G401 (cell line): ENCODE results near the gene POP4. TPM values are rescaled to one million over a fixed set of nuclear protein-coding genes. Genes with fewer than 3 reads are reported as not detected.

ENCODE experiments used
- DNase-seq: peaks from one replicate; pipeline ENCODE4 v3.0.0-alpha.2; 2015; ENCODE audit warnings: low spot score
- in situ Hi-C: cut with HindIII; loops from 2 replicates; pipeline ENCODE4 v1.10.0; 2016; ENCODE audit warnings: low sequenced_read_pairs, mixed read lengths
- total RNA-seq: library from RNA; depleted of rRNA; stranded (reverse); fragments of >200 nt; shearing (Covaris generic); gene quantifications from 2 replicates; pipeline ENCODE4 v1.2.3, GENCODE V29; 2014

Gene POP4
- total RNA-seq, 1 experiment from 2014 or later: 81.4 TPM

DNA sequence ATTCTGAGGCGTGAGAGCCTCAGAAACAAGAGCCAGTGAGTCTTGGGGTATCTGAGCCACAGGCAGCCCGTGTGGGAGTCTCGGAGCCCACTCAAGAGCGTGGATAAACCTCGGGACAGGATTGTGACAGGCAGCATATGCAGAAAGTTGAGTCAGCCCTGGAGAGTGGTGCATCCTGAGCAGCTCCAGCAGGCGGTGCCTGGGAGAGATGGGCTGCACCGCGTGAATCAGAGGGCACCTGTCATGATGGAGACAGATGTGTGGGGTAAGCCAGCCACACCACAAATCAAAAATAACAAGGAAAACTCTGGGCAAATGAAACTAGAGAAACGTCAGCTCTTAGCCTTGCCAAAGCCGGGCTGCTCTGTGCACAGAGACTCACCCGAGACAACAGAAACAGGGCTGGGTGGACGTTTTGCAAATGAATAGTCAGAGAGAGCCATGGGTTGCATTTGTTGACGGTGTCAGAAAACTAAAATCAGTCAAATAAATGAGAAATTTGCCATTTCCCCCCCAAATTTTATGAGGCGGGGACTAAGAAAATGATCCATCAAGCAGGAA lies 30.0 kb upstream of the POP4 start:
- no peak for DNase-seq
- in situ Hi-C loops: no loop called here

DNA sequence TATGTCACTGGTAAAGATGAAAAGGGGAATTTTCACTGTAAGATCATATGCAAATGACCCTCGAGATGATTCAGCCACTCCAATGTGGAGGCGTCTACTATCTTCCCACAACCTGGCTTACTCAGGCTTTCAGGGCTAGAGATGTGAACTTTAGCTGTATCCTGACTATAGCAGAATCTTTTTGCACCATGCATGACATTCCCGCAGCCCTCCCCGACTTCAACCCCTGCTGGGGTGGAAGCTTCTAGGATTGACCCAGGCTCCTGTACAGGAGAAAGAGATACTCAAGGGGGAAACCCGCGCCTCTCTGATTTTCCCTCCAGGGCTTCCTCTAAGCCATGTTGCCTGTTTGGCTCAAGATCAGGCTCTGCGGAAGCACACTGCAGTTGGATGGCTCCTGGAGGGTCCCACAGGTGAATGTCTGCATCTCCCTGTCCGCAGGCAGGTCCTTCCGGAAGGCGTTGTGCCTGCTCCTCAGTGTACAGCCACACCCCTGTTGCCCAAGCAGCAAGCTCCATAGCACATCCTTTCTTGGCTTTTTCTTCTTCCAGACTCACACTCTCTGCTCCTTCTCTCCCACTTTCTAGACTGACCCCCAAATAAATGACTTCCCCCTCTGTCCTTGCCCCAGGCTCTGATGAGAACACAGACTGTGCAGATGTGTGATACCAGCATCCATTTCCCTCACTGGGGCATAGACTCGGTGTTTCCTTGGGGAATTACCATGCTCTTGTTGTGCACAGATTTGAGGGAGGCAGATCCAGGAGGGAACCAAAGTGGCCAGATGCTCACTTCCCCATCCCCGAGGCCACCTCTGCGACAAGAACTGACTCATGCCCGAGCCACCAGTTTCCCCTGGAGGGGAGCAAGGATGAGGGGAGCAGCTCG lies 29.1 kb upstream of the POP4 start:
- DNase-seq: no peak
- in situ Hi-C loops: no loop called here

DNA sequence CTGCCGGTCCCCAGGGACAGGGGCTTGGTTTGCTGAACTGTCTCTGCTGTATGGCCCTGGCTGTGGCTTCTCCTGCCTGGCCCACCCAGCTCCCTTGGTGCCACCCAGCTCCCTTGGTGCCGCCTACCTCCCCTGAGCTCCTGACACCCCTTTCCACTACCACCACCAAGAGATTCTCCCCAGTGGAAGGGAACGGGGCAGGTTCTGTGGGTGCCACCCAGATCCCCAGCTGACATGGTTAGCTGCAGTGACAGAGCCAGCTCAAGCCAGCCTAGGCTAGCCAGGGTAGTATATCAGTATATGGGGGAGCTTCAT lies 28.5 kb upstream of the POP4 start:
- DNase-seq: no peak
- in situ Hi-C loops: no loop called here

DNA sequence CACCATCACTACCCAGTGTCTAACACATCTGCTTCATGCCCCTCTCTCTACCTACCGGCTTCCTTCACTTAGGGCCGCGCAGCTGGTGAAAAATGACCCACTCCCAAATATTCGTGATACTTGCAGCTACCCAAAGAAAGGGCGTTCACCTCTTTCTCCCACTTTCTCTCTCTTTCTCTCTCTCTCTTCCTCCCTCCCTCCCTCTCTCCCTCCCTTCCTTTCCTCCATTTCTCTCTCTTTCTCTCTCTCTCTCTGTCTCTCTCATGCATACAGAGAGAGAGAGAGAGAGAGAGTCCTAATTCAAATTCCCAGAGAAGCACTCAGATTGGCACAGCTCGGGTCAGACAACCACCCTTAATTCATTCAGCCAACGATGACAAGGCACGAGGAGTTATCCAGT lies 27.7 kb upstream of the POP4 start:
- in situ Hi-C loops: no loop called here
- DNase-seq: no peak

DNA sequence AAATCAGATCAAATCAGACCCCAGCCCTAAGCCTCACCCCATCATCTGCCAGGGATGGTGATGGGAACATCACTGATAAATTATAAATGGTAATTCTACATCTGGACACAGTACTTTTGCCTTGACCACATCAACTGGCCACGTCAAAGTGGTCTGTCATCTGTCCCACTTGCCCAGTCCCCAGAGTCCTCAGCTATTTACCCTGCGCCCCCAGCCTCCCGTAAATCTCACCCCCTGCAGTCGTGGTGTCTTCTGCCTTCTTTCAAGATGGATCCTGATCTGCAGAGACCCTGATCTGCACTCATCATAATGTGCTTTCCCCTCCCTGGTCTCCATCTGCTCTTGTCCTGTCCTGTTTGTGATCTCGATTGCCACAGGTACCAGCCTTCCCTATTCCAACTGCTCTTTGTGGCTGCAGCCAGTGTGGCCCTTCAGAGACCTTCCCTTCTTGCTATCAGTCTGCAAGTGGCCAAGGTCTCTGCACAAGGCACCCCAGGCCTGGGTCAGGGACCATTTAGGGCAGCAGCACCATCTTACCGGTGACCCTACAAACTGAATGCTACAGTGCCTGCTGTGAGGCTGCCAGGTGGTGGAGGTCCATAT lies 26.7 kb upstream of the POP4 start:
- in situ Hi-C loops: no loop called here
- DNase-seq: no peak

DNA sequence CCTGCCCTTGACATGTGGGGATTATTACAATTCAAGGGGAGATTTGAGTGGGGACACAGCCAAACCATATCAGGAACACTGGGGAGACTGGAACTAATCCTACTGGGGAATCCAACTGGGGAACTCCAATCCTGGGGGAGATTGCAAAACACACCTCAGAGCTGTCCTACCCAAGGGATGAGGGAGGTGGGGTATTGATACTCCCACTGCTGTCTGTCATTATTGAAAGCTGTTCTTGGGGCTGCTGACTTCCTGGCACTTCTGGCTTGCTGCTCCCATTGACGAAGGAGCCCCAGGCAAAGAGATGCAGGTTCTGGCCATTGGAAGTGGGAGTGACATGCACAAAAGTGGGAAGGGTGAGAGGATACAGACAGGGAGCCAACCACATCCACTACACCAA lies 24.7 kb upstream of the POP4 start:
- in situ Hi-C loops: no loop called here
- no peak for DNase-seq

DNA sequence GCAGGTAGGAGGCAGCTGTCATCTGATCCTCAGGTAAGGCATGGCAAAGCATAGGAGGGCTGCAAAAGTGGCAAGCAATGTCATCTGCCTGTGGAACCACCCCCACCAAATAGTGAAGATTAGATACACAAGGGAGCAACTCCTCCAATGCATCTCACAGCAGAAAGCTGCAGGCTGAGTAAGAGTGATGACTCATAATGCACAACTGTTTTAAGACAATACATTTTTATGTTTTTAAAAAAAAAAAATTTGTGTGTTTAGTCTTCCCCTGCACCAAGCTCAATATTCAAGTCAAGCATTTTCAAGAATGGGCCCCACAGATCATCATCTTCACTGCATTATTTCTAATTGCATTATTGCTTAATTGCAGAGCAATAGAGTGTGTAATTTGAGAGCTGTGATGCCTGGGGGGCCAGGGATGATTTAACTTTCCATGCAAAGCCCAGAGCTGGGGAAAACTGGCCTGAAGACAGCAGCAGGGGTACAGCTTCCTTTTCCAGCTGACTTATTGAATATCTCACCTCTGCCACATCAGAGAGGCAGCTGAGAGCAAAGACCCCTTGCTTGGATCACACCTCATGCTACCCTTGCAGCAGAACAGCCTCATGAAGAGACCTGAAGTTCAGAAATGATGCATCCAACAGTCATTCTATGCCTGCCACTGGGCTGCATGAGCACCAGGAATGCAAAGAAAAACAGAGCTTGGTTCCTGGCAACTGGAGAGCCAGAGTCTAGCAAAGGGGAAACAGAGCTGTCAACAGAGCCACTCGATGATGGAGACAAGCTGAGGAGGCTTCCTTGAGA lies 22.7 kb upstream of the POP4 start:
- in situ Hi-C loops: no loop called here
- DNase-seq: no peak

DNA sequence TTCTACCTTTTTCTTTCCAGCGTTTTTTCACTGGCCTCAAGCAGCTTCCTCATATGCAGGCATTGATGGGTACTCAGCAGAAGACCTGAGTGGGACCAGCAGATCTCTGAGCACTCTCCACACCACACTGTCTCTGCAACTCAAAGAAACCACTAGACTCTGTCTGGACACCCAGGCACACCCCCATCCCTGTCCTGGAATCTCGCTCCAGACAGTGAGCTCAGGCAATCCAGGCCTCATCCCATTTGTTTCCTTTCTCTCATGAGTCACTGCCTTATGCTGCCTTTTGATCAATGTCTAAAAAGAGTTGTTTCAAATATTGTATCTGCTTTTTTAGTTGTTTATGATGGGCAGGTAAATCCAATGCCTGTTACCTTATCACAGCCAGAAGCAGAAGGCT lies 19.7 kb upstream of the POP4 start:
- in situ Hi-C loops: no loop called here
- DNase-seq: no peak

DNA sequence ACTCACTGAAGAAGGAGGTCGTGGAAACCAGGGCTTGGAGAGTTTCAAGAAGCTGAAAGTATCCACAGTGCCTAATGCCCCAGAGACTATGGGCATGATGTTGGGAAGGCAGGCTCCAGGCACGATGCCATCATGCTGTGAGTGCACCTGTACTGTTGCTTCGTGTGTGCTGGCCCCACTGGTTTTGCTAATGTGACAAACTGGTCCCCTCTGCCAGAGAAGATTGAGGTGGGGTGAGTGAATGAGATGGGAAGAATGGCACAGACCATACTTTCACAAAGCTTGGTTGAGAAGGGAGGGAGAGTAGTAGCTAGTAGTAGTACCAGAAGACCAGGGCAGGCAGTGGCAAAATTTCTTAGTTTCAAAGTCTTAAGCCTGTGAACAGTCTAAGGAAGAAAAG lies 19.0 kb upstream of the POP4 start:
- in situ Hi-C loops: no loop called here
- DNase-seq: no peak

DNA sequence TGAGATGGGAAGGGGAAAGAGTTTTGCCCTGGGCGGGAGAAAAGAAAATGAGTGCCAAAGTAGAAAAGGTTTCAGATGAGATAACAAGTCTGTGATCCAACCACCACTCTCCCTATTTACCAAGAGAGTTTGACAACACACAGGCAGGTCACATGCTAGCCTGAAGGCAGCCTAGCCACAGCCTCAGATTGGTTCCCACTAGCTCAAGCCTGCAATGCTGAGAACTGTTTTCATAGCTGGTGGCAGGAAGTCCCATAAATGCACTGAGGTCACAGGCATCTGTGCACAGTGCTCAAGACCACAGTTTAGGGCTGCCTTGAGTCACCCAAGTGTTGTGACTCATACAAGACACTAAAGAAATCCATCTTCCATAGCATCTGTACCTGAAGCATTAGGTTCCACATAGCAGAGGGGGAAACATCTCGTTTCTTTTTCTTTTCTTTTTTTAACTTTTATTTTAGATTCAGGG lies 18.5 kb upstream of the POP4 start:
- in situ Hi-C loops: no loop called here
- no peak for DNase-seq

DNA sequence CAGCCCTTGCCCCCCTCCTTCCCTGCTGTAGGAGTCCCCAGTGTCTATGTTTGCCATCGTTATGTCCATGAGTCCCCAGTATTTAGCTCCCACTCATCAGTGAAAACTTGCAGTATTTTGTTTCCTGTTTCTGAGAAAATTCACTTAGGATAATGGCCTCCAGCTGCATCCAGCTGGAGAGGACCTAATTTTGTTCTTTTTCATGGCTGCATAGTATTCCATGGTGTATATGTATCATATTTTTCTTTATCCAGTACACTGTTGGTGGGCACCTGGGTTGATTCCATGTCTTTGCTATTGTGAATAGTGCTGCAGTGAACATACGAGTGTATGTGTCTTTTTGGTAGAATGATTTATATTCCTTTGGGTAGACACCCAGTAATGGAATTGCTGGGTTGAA lies 18.0 kb upstream of the POP4 start:
- in situ Hi-C loops: no loop called here
- DNase-seq: no peak

DNA sequence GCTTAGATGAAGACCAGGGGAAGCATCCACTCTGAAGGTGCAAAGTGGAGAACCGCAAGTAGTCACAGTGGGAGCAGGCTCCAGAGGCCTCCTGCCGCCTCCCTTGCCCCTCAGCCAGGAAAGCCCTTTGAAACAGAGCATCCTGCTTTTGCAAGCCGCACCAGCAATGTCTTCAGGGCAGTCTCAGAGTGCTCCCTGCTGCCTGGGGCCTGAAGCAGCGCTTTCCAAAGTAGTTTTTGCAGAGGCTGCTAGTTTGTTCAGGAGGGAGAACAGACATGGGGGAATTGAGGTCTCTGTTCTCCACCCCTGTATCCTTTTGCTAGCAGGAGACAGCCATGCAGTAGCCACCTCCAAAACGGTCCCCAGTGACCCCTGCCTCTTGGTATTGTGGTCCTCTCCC lies 15.8 kb upstream of the POP4 start:
- DNase-seq: no peak
- in situ Hi-C loops: no loop called here

DNA sequence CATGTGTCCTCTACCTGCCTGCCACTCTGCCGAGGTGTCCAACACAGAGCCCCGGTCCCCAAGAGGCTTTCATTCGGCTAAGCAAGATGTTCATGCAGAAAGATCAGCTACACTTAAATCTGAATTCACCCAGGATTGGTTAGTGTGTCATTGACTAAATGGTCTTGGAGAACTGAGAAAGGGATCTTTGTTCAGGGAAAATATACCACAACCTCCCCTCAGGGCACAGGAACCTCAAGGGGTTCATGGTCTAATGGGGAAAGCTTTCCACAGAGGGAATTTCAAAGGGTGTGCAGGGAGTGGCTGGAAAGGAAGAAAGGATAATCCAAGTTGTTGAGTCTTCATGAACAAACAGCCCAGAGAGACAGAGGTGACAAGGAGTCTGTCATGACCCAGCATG lies 14.4 kb upstream of the POP4 start:
- in situ Hi-C loops: no loop called here
- no peak for DNase-seq

DNA sequence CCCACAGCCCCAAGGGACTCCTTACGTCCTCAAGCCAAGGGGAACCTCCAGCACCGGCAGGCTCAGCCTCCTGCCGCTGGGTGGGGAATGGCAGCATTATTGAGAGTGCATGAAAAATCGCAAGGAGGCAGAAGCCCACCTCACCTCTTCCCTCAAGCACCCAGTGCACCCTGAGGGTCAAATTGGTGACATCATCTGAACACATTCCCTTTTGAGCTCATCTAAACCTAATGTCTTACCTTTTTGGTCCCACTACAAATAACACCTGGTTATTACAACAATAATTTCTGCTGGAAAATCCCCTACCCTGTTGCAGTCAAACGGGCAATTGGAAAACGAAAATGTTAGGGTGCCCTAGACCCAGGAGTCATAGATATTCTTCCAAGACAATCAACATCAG lies 12.2 kb upstream of the POP4 start:
- in situ Hi-C loops: no loop called here
- DNase-seq: no peak

DNA sequence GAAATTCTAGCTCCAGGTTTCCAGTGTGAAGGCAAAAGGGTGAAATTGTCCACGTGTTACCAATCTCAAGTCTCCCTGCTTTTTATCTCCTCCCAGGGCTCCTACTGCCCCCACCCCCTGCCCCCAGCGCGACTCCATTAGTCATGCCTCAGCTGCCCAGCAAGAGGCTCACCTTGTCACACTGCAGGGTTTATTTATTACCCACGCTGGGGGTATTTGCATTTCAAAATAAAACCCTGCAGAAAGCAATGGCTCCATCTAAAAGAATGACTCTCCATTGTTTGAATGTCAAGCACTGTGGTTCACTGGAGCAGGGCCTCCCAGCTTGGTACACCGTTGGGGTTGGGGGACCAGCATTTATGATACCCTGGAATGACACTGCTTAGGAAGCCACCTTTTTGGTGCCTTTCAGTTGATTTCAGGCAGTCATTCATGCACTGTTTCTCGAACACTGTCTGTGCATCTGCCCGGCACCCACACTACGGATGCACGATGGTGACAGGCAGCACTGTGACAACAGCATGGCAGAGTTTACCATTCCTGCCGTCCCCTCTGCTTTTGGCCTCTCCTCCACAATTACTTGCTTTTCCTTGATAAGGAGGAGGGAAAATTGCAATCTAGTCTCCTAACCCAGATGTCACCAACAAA lies 9.9 kb upstream of the POP4 start:
- DNase-seq: no peak

DNA sequence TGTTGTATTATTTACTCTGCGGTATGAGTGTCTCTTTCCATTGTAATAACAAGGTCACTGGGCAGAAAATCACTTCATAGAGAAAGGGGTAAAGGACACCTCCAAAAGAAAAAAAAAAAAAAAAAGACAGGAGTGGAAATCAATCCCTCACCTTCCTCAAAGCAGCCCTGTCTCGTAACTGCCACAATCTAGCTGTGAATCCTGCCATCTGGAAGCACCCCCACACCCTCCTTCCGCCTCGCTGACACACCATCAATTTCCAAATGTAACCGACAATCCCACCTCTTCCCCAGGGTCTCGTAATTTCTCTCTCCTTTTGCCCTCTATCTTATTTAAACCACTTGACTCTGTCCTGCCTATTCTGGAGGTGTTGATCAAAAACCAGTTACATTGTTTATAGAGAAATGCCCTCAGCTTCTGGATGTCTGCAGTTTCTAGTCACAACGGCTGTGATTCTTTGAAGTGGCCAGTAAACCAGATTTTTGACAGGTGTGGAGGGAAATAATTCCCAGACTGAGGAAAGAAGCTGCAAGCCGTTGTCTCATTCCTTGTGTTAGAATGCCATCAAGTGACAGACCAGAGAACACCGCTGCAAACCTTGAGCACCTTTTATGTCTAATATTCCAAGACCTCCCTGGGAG lies 9.1 kb upstream of the POP4 start:
- peak; percentile 83 for DNase-seq
- in situ Hi-C loops: no loop called here

More for the DNA sequence above, 9.9 kb upstream of the POP4 start:
- in situ Hi-C loops: no loop called here

DNA sequence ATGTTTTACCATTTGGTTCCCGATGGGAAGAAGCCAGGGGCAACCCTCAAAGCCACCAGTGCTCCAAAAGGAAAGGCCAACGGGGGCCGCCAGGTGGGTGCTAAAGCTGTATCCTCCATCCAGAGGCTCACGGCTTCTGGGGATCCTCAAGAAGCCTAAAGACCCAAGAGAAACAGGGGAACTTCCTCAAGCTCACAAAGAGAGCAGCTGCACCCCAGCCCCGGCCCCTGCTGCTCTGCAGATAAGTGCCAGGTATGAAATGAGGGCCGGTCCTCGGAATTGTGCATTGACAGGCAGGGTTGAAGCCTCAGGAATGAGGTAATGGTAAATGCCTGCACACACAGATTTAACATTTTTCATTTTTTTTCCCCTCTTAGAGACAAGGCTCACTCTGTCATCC lies 8.0 kb upstream of the POP4 start:
- no peak for DNase-seq
- in situ Hi-C loops: no loop called here

DNA sequence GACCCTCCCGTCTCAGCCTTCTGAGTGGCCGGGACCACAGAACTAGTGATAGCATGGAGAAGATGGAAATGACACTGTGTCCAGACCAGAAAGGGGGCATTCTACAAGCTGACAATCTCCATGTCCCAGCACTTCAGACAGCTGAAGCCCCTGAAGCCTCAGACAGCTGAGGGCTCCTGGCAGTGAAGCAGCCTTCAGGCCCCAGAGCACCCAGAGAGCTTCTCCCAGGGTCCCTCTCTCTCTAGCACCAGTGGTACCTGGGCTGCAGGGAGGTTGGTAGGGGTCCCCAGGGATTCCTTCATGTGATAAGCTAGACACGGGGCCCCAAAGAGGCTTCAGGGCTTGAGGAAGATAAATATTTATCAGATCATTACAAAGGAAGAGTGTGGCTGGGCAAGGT lies 7.6 kb upstream of the POP4 start:
- in situ Hi-C loops: no loop called here
- DNase-seq: no peak

DNA sequence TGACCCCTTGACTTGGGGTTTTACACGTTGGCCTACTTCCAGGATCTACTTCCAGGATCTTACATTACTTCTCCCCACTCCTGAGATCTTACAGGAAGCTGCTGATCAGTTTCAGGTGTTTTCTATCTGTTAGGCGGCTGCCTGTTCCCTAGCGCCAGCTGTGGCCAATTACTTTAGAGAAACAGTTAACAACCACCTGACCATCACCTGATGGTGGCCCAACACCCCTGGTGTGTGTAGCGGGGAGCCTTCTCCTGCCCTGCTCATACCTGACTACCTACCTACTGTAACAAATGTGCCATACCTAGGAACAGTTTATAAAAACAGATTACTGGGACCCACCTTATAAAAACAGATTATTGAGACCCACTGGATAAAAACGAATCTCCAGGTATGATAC lies 2.8 kb upstream of the POP4 start:
- no peak for DNase-seq
- in situ Hi-C loops: no loop called here
